NK-92 treated with Interleukin-12 subunit alpha and Interleukin-12 subunit beta, amount 100 ng/mL, for 24 hours (cell line): ENCODE measurements around the gene RAB8A.
A peak's percentile ranks its signal among the peaks of the same experiment; 100 is the strongest.

ENCODE experiments used
- DNase-seq: peaks from one replicate; lab custom pipeline; 2025; lab: John Stamatoyannopoulos, UW

Gene RAB8A

GRCh38 chr19:16111160-16111908, at the start of gene RAB8A:
Gene RAB8A, plus strand, starts transcription at chr19:16111889. Its CDS starts 13 bp downstream, at chr19:16111902.
- DNase-seq: peak; percentile 99

DNA sequence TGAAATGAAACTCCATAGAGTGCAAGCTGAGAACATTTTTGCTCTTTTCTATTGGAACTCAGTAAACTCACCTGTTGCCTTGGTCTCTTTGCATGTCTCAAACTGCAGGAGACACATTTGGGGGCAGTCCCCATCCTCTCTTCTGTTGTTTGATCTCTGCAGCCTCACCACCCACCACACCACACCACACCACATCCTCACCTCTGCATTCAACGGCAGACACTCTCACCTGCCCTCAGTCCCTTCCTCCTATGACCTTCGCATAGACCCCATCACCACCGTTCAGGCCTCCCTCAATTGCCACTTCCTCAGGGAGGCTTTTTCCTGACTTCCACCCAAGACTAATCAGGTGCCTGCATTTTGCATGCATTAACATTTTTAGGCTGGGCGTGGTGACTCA, 49.7 kb upstream of the RAB8A start:
- no peak for DNase-seq

- DNase-seq: peak; percentile 14
These were observed 48.9 kb upstream of the RAB8A start for GRCh38 chr19:16062789-16063188.

DNA sequence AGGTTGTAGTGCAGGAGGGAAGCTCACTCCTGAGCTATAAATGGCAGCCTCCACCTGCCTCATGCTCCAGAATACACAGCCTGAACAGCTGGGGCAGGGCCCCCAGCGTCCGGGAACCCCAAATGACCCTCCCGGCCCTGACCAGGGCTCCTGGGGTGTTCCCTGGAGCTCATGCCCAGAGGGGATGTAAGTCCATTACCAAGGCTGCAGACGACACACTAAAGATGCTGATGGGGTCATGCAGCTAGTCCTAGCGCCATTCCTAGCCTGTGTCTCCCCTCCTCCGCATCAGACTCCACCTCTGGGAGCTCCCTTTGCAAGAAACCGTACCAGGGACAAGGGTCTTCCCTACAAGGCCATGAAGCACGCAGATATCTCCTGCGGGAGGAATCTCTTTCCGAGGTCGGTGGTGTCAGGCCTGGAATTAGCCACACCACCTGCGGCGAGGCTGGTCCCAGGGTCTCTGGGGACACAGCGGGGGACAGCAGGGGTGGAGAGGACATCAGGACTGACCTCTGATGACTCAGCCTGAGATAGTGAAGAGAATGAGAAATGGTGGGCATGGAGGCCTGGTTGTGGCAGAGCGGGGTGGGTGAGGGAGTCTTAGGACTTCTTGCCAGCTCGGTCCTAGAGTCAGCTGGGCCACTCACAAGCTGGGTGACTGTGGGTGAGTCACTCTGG, 47.3 kb upstream of the RAB8A start:
- DNase-seq: no peak

GRCh38 chr19:16066611-16067104, 45.0 kb upstream of the RAB8A start:
- DNase-seq: peak; percentile 29

DNA sequence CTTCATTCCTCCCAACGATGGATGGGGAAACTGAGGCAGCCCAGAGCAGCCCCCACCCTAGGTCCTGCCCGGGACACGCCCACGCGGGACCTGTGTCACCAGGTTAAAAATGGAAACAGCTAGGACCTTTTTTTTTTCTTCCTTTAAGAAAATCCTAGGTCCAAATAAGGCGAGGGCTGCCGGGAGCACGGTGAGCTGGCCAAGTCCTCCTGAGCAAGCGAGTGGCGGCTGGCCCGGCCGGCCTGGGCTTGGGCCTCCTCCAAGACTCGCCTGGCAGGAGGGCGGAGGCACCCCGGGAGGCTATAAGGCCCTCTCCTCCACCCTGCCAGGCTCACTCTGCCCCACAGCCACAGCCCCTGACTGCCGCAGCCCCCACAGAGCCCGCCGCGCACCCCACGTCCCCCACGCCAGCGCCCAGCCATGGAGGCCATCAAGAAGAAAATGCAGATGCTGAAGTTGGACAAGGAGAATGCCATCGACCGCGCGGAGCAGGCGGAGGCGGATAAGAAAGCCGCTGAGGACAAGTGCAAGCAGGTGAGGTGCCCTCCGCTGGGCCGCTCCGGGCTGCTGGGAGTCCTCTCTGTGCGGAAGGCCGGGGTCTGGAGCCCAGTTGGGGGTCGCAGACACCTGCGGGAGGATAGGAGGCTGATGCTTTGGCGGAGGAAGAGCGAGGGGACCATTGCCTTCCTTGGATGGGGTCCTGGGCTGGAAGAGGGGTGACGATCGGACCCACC, 44.3 kb upstream of the RAB8A start:
- DNase-seq: no peak

DNA sequence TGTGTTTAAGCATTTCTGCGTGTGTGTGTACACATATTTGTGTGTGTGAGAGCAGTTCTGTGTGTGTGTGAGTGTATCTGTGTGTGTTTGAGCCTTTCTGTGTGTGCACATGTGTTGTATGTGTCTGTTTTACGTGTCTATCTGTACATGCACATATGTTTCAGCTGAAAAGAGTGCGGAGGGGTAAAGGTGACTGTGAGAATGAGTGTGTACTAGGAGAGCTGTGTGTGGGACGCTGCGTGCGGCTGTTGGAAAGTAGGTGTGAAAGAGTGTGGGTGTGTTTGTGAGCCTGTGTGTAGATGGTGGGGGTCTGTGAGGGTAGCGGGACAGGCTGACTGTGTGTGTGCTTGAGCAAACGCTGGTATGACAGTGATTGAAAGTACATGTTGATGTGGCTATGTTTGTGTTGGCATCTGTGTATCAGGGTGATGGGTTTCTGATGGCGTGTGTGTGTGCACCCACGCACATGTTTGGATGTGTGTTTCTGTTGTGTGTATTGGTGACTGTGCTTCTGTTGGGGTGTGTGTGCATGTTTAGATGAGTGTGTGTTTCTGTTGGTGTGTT, 42.9 kb upstream of the RAB8A start:
- DNase-seq: no peak

GRCh38 chr19:16069813-16070365, 41.8 kb upstream of the RAB8A start:
- DNase-seq: no peak

- no peak for DNase-seq
These were observed 41.2 kb upstream of the RAB8A start for GRCh38 chr19:16070366-16070990.

DNA sequence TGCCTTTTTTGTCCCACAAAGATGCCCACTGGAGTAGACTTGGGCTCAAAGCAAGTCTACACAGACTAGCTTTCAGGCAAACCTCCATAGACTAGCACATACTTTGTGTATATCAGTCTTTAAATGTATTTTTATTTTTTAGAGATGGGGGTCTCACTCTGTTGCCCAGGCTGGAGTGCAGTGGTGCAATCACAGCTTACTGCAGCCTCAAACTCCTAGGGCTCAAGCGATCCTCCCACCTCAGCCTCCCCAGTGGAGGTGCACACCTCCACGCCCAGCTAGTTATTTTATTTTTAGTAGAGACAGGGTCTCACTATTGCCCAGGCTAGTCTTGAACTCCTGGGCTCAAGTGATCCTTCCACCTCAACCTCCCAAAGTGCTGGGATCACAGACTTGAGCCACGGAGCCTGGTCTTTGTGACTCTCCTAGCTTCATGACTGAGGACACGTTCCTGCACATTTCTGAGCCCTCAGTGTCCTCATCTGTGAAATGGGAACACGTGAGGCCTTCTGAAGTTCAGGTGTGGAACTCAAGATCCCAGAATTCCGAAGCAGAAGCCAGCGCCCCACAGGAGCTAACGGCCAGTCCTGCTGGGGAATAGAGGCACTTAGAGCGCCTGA, 40.5 kb upstream of the RAB8A start:
- DNase-seq: no peak

DNA sequence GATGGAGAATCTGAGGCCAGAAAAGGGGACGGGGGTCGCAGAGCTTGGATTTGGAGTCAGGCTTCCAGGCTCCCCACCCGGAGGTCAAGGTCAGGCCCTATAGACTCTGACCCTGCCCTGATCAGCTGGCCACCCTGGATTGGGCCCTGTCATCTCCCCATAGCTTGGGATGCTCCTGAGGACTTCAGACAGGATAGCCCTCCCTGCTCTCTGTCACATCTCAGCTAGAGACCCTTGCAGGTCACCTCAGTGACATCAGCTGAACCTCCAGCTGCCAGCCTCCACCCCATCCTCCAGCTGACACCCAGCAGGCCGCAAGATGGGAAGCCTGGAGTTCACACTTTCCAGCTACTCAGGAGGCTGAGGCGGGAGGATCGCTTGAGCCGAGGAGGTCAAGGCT, 38.2 kb upstream of the RAB8A start:
- no peak for DNase-seq

DNA sequence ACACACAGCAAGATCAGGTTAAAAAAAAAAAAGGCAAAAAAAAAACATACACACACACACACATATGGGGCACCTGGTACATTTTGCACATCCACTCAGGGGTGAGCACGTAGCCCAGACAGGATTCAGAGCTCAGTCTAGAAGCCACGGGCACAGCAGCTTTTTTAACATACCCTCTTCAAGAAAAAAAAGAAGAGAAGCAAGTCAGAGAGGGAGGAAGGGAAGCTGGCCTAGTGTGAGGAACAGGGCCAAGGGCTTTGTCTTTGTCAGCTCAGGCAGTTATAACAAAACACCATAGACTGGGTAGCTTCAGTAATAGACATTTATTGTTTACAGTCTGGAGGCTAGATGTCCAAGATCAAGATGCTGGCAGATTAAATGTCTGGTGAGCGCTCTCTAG, 37.7 kb upstream of the RAB8A start:
- DNase-seq: no peak

- no peak for DNase-seq
These were observed 37.0 kb upstream of the RAB8A start for GRCh38 chr19:16074488-16075365.

DNA sequence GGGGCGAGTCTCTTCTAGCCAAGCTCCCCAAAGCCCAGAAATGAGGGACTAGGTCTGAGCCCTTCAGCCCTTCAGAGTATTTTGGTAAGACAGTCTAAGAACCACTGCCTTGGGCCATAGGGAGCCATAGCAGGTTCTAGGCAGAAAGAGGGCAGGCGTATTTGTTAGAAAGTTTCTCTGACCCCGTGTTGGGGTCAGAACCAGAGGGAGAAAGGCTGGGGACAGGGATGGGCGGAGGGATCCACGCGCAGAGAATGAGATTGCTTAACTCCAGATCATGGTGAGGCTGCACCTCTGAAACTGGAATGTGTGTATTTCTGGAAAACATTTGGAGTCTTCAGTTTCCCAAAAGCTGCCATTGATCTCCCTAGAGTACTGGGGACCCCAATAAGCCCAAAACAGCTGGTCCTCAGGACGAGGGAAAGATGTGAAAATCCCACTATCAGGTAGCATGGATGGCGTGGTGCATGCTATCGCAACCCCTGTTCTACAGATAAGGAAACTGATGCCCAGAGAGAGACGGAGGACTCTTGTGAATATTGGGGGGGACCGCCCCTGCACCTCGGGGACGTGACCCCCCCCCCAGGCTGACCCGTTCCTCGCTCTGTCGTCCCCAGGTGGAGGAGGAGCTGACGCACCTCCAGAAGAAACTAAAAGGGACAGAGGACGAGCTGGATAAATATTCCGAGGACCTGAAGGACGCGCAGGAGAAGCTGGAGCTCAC, 36.1 kb upstream of the RAB8A start:
- DNase-seq: no peak

- DNase-seq: peak; percentile 88
These were observed 35.3 kb upstream of the RAB8A start, which contains the start of gene TPM4 for GRCh38 chr19:16076154-16076957. Gene TPM4, plus strand, starts transcription at chr19:16076495. Its CDS starts 71 bp downstream, at chr19:16076566.

- DNase-seq: peak; percentile 26
These were observed 34.6 kb upstream of the RAB8A start for GRCh38 chr19:16076958-16077611.

GRCh38 chr19:16077984-16078758, 33.5 kb upstream of the RAB8A start:
- no peak for DNase-seq
